HFFc6 (cell line): ENCODE measurements around the gene SUGT1. TPM values are rescaled to one million over a fixed set of nuclear protein-coding genes. Genes with fewer than 3 reads are reported as not detected.
"Not testable (repeated sequence)": the region's sequence is repeated elsewhere in the genome, so short reads cannot be mapped to it uniquely, and the experiment has no call there.

ENCODE experiments used
- DNase-seq: peaks from one replicate; pipeline ENCODE4 v3.0.0-alpha.2; 2018
- H3K27ac Mint-ChIP-seq: 2 replicates; pipeline ENCODE4 v1.8.0; 2020; ENCODE audit warnings: mild to moderate bottlenecking, mixed read lengths
- H3K27me3 Mint-ChIP-seq: 2 replicates; pipeline ENCODE4 v1.8.0; 2021; ENCODE audit warnings: mild to moderate bottlenecking, moderate library complexity, mixed read lengths; ENCODE audit not compliant: insufficient read depth
- H3K36me3 Mint-ChIP-seq: 2 replicates; pipeline ENCODE4 v1.8.0; 2021; ENCODE audit warnings: low read depth, mixed read lengths
- H3K4me1 Mint-ChIP-seq: 2 replicates; pipeline ENCODE4 v1.8.0; 2020; ENCODE audit warnings: low read depth, mixed read lengths
- H3K4me3 Mint-ChIP-seq: 2 replicates; pipeline ENCODE4 v1.8.0; 2020; ENCODE audit warnings: mild to moderate bottlenecking, moderate library complexity, mixed read lengths
- H3K9me3 Mint-ChIP-seq: 2 replicates; pipeline ENCODE4 v1.8.0; 2020; ENCODE audit warnings: mild to moderate bottlenecking, mixed read lengths
- CTCF ChIP-seq: fragments of 200-600 bp; sonication (generic); IDR thresholded peaks from 2 replicates; pipeline ENCODE4 v1.5.0; 2021; ENCODE audit warnings: antibody characterized with exemption, mild to moderate bottlenecking
- total RNA-seq, 6 experiments: library from RNA; stranded (reverse); fragmentation: NEBNext Ultra II Directional; extraction: Animal tissue kit (Norgen Biotek cat#: 25700); gene quantifications; 2 replicates in 1 of 6; 3 replicates in 5 of 6; pipeline ENCODE4 v1.2.3, GENCODE V29; 2021

Gene SUGT1
- total RNA-seq, 6 experiments from 2014 or later: 66.0 to 83.5 (median 67.8) TPM

- no peak for DNase-seq
- Mint-ChIP-seq H3K27me3 (peaks cover 10% of the 10 kb centered on the region), H3K4me1 (no peaks in the 10 kb centered on the region), H3K36me3 (no peaks in the 10 kb centered on the region), H3K4me3 (no peak overlapping the region), H3K27ac (no peak overlapping the region), H3K9me3 (no peaks in the 10 kb centered on the region; the same call in 1 of the 2 replicates)
- TF ChIP-seq CTCF: no peak
Observed at GRCh38 chr13:52713894-52714293, 61.3 kb downstream of the SUGT1 start.

GRCh38 chr13:52720904-52721303 is 68.3 kb downstream of the SUGT1 start:
- H3K4me3 Mint-ChIP-seq, H3K4me1 Mint-ChIP-seq, DNase-seq, H3K9me3 Mint-ChIP-seq, H3K27ac Mint-ChIP-seq, H3K36me3 Mint-ChIP-seq: not testable (repeated sequence)
- H3K27me3 Mint-ChIP-seq: peaks cover 12% of the 10 kb centered on the region

GRCh38 chr13:52721356-52721755 is 68.7 kb downstream of the SUGT1 start:
- not testable (repeated sequence) for H3K4me1 Mint-ChIP-seq, H3K27ac Mint-ChIP-seq, DNase-seq, H3K4me3 Mint-ChIP-seq, H3K9me3 Mint-ChIP-seq, H3K36me3 Mint-ChIP-seq
- peaks cover 12% of the 10 kb centered on the region for H3K27me3 Mint-ChIP-seq

- H3K4me1 Mint-ChIP-seq: no peaks in the 10 kb centered on the region
- H3K27me3 Mint-ChIP-seq: peaks cover 12% of the 10 kb centered on the region
- no peaks in the 10 kb centered on the region for H3K36me3 Mint-ChIP-seq
- H3K4me3 Mint-ChIP-seq: no peak overlapping the region
- DNase-seq: no peak
- TF ChIP-seq CTCF: no peak
- no peak overlapping the region for H3K27ac Mint-ChIP-seq
- H3K9me3 Mint-ChIP-seq: no peaks in the 10 kb centered on the region; the same call in 1 of the 2 replicates
Observed at GRCh38 chr13:52723181-52723580, 70.5 kb downstream of the SUGT1 start.

GRCh38 chr13:52725302-52725701 is 72.7 kb downstream of the SUGT1 start:
- TF ChIP-seq CTCF: no peak
- Mint-ChIP-seq H3K4me1 (no peaks in the 10 kb centered on the region), H3K27me3 (no peaks in the 10 kb centered on the region; the same call in 1 of the 2 replicates), H3K27ac (no peak overlapping the region), H3K9me3 (no peaks in the 10 kb centered on the region), H3K4me3 (no peak overlapping the region), H3K36me3 (no peaks in the 10 kb centered on the region)
- DNase-seq: no peak

- DNase-seq: no peak
- Mint-ChIP-seq H3K9me3 (no peaks in the 10 kb centered on the region), H3K4me1 (no peaks in the 10 kb centered on the region), H3K4me3 (no peak overlapping the region), H3K36me3 (no peaks in the 10 kb centered on the region), H3K27me3 (no peaks in the 10 kb centered on the region; the same call in 1 of the 2 replicates), H3K27ac (no peak overlapping the region)
- TF ChIP-seq CTCF: no peak
Observed at GRCh38 chr13:52726258-52726657, 73.6 kb downstream of the SUGT1 start.

- Mint-ChIP-seq H3K9me3 (no peaks in the 10 kb centered on the region), H3K4me3 (no peak overlapping the region), H3K27ac (no peak overlapping the region), H3K36me3 (no peaks in the 10 kb centered on the region), H3K27me3 (peaks cover 6% of the 10 kb centered on the region; the same call in 1 of the 2 replicates), H3K4me1 (no peaks in the 10 kb centered on the region)
- no peak for DNase-seq
- TF ChIP-seq CTCF: no peak
Observed at GRCh38 chr13:52734075-52734623, 81.5 kb downstream of the SUGT1 start.
